ENCODE results near the gene DLX6.

DNA sequence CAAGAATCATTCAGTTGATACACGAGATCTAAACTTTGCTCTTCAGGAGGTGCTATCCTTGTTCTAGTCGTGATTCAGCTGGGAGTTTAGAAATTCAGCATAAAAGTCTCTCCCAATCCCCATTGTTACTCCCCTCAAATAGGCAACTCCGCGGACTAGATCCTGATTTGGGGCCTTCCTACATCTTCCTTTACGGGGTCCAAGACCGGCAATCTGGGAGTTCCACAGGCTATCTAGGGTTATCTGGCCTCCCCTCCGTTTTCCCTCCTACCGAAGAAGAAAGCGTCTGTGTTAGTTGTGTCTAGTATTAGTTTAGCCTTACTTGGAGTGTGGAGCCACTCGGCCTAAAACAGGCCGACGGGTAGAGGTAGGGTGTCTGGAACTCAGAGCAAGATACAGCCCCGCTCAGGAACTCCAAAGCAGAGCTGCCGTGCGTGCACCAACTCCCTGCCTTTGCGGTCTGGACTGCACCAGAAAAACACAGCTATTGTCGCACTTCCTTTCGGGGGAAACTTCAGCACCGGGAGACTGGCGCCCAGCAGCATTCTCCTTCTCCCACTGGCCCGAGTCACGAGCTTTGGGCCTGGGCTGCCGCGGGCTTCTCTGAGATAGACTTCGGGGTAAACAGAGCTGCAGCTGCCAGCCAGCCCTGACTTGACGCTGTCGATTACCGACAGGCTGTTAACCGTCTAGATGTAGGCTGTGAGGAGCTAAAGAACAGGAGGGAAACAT lies 20.8 kb downstream of the DLX6 start:
- TF ChIP-seq, protein P1, sequence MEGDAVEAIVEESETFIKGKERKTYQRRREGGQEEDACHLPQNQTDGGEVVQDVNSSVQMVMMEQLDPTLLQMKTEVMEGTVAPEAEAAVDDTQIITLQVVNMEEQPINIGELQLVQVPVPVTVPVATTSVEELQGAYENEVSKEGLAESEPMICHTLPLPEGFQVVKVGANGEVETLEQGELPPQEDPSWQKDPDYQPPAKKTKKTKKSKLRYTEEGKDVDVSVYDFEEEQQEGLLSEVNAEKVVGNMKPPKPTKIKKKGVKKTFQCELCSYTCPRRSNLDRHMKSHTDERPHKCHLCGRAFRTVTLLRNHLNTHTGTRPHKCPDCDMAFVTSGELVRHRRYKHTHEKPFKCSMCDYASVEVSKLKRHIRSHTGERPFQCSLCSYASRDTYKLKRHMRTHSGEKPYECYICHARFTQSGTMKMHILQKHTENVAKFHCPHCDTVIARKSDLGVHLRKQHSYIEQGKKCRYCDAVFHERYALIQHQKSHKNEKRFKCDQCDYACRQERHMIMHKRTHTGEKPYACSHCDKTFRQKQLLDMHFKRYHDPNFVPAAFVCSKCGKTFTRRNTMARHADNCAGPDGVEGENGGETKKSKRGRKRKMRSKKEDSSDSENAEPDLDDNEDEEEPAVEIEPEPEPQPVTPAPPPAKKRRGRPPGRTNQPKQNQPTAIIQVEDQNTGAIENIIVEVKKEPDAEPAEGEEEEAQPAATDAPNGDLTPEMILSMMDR (IDR thresholded peaks at IDR 0.05; ENCODE audit: borderline replicate concordance, extremely low read depth, low read length, poor library complexity, severe bottlenecking): no peak
- no peak for TF ChIP-seq EZH2 (IDR thresholded peaks at IDR 0.05; ENCODE audit: borderline replicate concordance, low read depth, low read length, severe bottlenecking)

Data from DND-41 (cell line).